ENCODE measurements around the gene KLF6.
A peak's percentile ranks its signal among the peaks of the same experiment; 100 is the strongest.

The KLF6 gene

DNA sequence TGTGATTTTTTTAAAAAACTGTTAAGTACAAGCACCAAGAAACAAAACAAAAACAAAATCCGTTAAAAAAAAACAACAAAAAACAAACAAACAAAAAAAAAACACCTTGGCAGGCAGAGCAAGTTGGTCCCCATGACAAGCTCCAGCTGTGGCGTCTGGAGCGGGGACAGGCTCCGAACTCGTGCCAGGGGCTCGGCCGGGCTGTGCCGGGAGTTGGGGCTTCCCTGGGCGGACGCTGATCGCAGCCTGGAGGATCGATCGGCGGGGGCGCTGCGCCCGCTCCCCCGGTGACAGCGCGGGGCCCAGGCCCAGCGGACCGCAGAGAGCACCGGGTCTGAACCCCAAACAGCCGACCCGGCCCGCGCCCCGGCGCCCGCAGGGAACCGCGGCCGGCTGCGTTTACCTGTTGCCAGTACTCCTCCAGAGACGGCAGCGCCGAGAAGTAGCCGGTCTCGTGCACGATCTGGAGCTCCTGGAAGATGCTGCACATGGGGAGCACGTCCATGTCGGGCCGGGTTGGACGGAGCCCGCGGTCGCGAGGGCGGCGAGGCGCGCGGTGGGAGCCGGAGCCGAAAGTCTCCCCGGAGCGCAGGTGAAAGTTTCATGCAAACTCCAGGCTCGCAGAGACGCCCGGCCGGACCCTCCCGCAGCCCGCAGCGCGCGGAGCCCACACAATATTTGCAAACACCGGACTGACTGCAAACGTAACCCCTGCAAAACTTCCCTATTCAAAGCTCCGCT lies at the start of gene KLF6:
Gene KLF6 (minus strand): TSS at position 700 of the 741 bp plus-strand sequence. CDS start 195 bp downstream, at position 505.
- DNase-seq (ENCODE audit: low spot score): no peak

GRCh38 chr10:3834404-3834803 lies 49.4 kb upstream of the KLF6 start:
- DNase-seq (ENCODE audit: low spot score): no peak

DNA sequence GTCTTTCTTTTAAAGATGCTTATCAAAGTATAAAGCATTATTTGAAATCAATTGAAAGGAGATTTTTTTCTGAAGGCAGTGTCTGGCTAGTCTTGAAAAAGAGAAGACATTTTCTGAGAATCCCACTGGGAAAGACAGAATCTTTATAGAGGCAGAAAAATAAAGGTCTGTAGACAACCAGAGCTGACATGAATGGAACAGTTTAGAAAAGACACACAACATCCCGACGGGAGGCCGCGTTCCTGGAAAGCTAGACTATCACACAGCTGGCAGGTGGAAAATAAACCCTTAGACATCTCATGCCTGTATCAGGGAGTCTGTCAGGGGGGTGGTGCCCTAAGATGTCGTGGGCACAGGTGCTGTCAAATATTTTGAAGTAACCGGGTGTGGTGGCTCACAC lies 48.0 kb upstream of the KLF6 start:
- no peak for DNase-seq (ENCODE audit: low spot score)

- no peak for DNase-seq (ENCODE audit: low spot score)
Measured at GRCh38 chr10:3832022-3832786, 47.2 kb upstream of the KLF6 start.

DNA sequence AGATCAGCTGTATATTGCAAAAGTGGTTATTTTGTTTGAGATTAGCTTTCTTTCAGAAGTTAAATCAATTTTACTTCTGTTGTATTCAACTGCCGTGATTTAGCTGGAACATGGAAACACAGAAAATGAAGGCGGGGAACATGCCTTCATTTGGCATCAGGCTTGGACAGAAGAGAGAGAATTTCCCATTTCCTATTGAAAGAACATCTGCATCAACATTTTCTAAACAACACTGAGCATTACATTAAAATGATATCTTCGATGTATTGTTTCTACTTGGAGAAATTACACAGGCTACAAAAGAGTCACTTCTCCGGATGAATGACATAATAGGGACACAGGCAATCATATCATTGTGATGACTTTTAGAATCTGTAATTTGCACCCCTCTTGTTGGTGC lies 46.6 kb upstream of the KLF6 start:
- no peak for DNase-seq (ENCODE audit: low spot score)

- no peak for DNase-seq (ENCODE audit: low spot score)
Measured at GRCh38 chr10:3830946-3831345, 45.9 kb upstream of the KLF6 start.

DNA sequence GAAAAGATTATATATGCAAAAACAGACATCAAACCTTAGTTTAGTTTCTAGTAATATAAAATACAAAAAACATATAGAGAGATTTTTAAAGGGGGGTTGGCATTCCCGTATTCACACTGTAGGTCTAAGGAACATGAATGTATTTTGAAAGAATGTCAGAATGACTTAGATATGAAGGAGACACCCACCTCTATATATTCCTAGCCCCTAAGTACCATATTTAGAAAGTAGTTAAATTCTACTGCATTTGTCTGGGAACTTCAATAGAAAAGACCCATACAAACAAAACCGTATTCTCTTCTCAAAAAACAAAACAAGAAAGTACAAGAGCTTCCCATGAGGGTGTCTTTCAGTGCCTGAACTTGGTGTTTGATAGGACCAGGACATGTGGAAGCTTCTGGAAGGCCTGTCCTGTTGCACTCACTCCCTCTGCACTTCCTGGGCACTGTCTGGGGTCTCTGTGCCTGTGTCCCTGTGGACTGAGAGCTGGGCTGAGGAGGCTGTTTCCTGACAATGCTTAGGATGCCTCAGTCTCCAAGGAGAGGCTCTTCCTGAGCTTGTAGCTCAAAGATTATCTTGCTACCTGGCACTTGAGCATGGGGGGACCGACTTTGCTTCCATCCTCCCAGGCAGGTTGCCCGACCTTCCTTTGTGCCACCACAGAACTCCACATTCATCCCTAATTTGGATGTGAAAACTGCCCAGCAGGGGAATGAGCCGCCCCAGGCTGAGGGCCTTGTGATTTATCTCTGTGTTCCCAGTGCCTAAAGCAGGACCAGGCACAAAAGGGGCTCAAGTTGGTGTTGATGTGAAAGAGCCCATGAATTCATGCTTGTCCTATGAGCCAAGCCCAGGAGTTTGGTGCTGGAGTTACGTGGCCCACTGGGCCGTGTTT lies 44.4 kb upstream of the KLF6 start:
- no peak for DNase-seq (ENCODE audit: low spot score)

GRCh38 chr10:3828404-3829155 lies 43.6 kb upstream of the KLF6 start:
- peak; percentile 64 for DNase-seq (ENCODE audit: low spot score)

GRCh38 chr10:3827768-3828403 lies 42.9 kb upstream of the KLF6 start:
- DNase-seq (ENCODE audit: low spot score): no peak

GRCh38 chr10:3827266-3827665 lies 42.3 kb upstream of the KLF6 start:
- DNase-seq (ENCODE audit: low spot score): no peak

DNA sequence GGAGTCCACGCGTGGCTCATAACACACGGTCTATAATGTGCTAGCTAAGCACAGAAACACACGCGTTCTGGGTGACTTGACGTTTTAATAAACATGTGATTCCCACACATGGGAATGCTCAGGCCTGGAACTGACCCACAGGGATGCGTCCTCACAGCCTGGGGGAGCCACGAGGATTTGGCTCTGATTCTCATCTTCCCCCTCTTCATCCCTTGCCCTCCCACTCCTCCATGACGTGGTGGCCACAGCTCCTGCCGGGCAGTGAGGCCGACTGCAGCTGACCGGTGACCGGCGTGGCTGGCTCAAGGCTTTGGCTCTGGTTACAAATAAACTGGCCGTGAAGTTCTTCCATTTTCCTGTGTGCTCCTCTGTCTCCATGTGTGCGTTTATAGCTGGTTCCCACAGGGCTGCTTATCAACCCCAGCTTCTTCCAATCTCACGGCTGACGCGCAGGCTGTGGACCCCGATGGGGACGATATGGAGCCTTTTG lies 40.9 kb upstream of the KLF6 start:
- DNase-seq (ENCODE audit: low spot score): no peak

DNA sequence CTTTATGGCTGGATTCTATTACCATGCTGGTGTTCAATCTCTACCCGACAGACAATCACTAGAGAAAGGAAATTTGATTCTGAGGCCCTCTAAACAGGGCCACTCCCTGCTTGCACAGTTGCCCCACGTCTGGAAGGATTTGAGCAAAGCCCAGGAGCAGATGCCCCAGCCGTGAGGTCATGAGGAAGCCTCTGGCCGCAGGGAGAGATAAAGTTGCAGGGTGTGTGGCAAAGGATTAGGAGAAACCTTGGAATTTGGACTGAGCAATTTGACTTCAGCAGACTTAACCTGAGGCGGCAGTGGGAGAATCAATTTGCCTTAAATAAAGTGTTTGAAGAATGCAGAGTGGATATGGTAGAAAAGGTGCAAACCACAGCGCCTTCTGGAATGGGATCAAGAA lies 40.2 kb upstream of the KLF6 start:
- DNase-seq (ENCODE audit: low spot score): no peak

GRCh38 chr10:3822541-3823330 lies 37.7 kb upstream of the KLF6 start:
- DNase-seq (ENCODE audit: low spot score): no peak

DNA sequence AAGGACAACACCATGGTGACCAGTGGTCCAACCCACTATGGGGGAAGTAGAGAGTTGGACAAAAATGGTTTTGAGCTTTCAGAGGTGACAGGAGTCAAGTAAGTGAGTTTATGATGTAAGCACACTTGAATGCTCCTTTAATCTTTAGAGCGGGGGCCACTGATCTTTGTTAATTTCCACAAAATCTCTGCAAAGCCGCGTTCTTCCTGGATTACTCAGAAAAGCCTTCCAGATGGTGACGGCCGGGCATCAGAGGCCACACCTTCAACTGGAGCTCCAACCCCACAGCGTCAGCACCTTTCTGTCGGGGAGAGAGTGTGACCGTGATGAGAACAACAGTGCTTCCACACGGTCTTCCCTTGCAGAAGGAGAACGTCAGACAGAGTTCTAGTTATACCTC lies 35.2 kb upstream of the KLF6 start:
- no peak for DNase-seq (ENCODE audit: low spot score)

DNA sequence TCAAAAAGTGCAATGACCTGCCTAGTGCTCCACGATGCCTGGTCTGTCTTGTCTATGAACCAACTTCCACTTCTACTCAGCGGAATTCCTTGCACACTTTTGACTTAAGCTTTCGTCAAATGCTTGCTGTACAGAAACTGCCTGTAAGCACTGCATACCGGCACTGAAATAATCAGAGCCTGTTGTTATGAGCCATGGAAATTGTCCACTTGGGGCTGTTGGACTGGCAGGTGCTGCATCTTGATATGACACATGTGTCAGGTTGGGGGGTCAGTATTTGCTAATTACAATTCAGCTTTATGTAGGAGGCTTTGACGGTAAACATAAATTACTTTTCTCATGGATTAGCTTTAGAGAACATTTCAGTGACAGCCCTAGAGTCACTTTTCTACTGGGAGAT lies 32.0 kb upstream of the KLF6 start:
- DNase-seq (ENCODE audit: low spot score): no peak

GRCh38 chr10:3814838-3815220 lies 29.8 kb upstream of the KLF6 start:
- DNase-seq (ENCODE audit: low spot score): no peak

GRCh38 chr10:3813986-3814837 lies 29.2 kb upstream of the KLF6 start:
- no peak for DNase-seq (ENCODE audit: low spot score)

DNA sequence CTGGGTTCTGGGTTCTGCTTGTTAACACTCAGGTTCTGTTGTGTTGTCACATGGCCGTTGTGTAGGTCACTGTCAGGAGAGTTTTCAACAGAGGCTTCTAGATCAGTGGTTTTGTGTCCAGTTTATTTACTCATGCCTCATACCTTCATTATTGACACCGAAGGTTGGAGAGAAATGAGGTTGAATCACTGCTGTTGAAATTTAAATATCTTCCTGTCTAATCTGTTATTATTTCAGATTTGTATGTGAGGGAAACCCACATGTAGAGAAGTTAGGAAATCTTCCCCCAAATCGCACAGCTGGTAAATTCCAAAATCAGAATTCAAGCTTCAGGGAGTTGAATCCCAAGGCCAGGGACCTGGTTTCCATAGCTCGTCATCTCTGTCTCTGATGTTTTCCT lies 28.3 kb upstream of the KLF6 start:
- DNase-seq (ENCODE audit: low spot score): no peak

GRCh38 chr10:3812141-3812540 lies 27.1 kb upstream of the KLF6 start:
- no peak for DNase-seq (ENCODE audit: low spot score)

Measured in activated CD4-positive, alpha-beta T cell treated with anti-CD3 and anti-CD28 coated beads, Interleukin-2, Interleukin-4, amounts not matched to agents 100 ng/mL and 50 ng/mL, durations not matched to agents 16 hours and 8 hours (primary cell).